Large intestine (tissue), 12 donors: ENCODE results near the gene PPFIA4. TPM values are rescaled to one million over a fixed set of nuclear protein-coding genes. Genes with fewer than 3 reads are reported as not detected.
A peak's percentile ranks its signal among the peaks of the same experiment; 100 is the strongest.
"Not testable (repeated sequence)": the region's sequence is repeated elsewhere in the genome, so short reads cannot be mapped to it uniquely, and the experiment has no call there.

Experiments
- DNase-seq, 2 donors: peaks; one replicate each; pipeline versions ENCODE4 v3.0.0 to v3.0.0-alpha.2; 2013
- H3K27ac ChIP-seq: one replicate; pipeline ENCODE4 v1.5.1; 2013; ENCODE audit warnings: low read length
- H3K27me3 ChIP-seq: 2 replicates; pipeline ENCODE4 v1.6.1; 2013; ENCODE audit warnings: low read length; ENCODE audit not compliant: control insufficient read depth, insufficient read depth
- H3K36me3 ChIP-seq: 2 replicates; pipeline ENCODE4 v1.6.1; 2013; ENCODE audit warnings: low read length; ENCODE audit not compliant: control insufficient read depth, insufficient read depth
- H3K4me1 ChIP-seq: one replicate; pipeline ENCODE4 v1.6.1; 2013; ENCODE audit warnings: low read length; ENCODE audit not compliant: control insufficient read depth, insufficient read depth
- H3K4me3 ChIP-seq: one replicate; pipeline ENCODE4 v1.5.1; 2013; ENCODE audit warnings: low read length
- H3K9me3 ChIP-seq: one replicate; pipeline ENCODE4 v1.6.1; 2013; ENCODE audit warnings: mild to moderate bottlenecking, low read depth, low read length, moderate library complexity; ENCODE audit not compliant: control insufficient read depth
- WGBS: methylation state at CpG from one replicate; pipeline ENCODE4 v1.1.5; 2013; ENCODE audit warnings: low lambda C conversion rate; ENCODE audit not compliant: insufficient coverage; 5-methylcytosine and 5-hydroxymethylcytosine counted together
- long read RNA-seq, 11 donors: transcript quantifications; one replicate each; lab custom pipeline, GENCODE V29; 2026
- polyA plus RNA-seq: library from polyadenylated mRNA; unstranded; fragments of 120-200 nt; gene quantifications from one replicate; pipeline ENCODE4 v1.2.1, GENCODE V29; 2013

The PPFIA4 gene
- 4.1 TPM for polyA plus RNA-seq
- long read RNA-seq, donor 1, result 0 reads
- long read RNA-seq, donor 2, result 0 reads
- long read RNA-seq, donor 3, result 0 reads
- long read RNA-seq, donor 4, result 0 reads
- long read RNA-seq, donor 5, partial matches to known transcripts, result 0 of 1 reads
- long read RNA-seq, donor 5, other reads (novel, unspliced or antisense), result 0 of 1 reads
- long read RNA-seq, donor 6, result 0 reads
- long read RNA-seq, donor 7, result 0 reads
- long read RNA-seq, donor 8, result 0 reads
- long read RNA-seq, donor 9, full-length matches to known transcripts, result 1 of 1 reads
- long read RNA-seq, donor 9, partial matches to known transcripts, result 0 of 1 reads
- long read RNA-seq, donor 9, other reads (novel, unspliced or antisense), result 0 of 1 reads
- long read RNA-seq, donor 10, result 0 reads
- long read RNA-seq, donor 11, result 0 reads

DNA sequence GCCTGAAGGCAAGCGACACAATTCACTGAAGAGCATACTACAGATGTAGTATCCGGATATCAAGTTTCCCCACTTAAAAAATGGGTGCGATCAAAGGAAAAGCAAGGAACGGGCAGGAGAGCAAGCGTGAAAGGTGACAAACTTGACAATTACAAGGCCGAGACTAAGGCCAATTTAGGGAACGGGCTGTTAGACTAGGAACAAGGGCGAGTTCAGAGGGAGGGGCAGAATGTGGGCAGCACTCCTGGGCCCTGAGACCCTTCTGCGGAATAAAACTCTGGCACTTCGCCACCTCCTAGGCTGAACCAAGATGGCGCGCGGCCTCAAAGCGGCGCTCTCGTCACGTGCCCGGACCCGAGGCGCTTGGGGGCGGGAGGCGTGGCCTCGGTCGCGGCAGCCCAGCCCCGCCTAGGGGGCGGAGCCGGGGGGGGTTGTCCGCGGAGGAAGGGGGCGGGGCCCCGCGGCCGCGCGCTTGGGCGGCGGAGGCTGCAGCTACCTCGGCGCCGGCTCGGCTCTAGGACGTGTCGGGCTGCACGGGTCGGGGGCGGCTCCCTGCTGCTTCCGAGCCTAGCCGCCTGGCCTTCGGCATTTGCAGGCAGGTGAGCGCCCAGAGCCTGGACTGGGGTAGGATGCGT is at the start of gene PPFIA4:
Gene PPFIA4, plus strand, starts transcription at position 461 of the 635 bp plus-strand sequence. CDS start 12,518 bp downstream, outside the sequence.
- Histone ChIP-seq H3K4me3 (peak within 1 kb of the TSS; percentile 58), H3K36me3 (peaks cover 24% of the 10 kb centered on the region), H3K4me1 (peaks cover 9% of the 10 kb centered on the region), H3K9me3 (no peaks in the 10 kb centered on the region), H3K27ac (no peak within 1 kb of the TSS), H3K27me3 (peaks cover 27% of the 10 kb centered on the region)
- WGBS, result 70% methylated on average over 5 of the region's 52 CpGs
- peak; percentile 81 to 84 for DNase-seq

DNA sequence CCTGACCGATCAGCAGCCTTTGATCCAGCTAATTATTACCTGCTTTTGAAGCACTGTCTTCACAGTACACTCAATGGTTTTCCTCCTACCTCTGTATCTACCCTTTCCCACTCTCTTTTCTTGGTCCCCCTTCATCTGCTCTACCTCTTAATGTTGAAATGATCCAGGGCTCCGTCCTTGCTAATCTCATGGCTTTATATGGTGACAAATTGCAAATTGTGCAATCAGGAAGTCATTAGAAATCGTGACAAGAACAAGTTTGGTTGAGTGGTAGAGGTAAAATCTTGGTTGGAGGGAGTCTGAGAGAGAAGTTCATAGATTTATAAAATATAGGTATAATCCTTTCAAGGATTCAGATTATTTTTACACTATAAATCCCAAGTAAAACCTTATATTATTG is 49.7 kb upstream of the PPFIA4 start:
- Histone ChIP-seq H3K4me1 (no peaks in the 10 kb centered on the region), H3K9me3 (no peaks in the 10 kb centered on the region), H3K27ac (no peak overlapping the region), H3K4me3 (no peak overlapping the region), H3K36me3 (no peaks in the 10 kb centered on the region), H3K27me3 (peaks cover 16% of the 10 kb centered on the region)
- no peak for DNase-seq
- 54% methylated on average over 2 of the region's 3 CpGs for WGBS

DNA sequence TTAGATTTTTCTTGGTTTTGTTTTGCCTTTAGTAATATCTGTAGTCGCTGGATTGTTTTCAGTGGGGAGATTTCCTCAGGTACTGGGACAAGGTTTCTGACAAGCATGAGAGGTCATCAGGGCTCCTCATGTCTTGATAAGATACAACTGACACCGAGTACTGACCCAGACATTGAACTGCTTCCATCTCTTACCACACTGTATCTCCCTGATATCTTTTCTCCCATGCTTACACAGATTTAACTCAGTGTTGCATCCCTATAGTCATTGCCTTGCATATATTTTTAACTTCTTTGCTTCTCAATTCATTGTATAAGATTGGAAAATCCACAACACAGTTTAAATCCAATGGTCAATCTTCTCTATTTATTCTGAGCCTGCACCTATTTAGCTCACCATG is 46.8 kb upstream of the PPFIA4 start:
- H3K27me3 ChIP-seq, result peaks cover 15% of the 10 kb centered on the region
- no CpG with 5 or more reads among the region's 2 CpGs for WGBS
- no peaks in the 10 kb centered on the region for H3K36me3 ChIP-seq
- no peak overlapping the region for H3K4me3 ChIP-seq
- no peak overlapping the region for H3K27ac ChIP-seq
- H3K9me3 ChIP-seq, result no peaks in the 10 kb centered on the region
- no peaks in the 10 kb centered on the region for H3K4me1 ChIP-seq
- DNase-seq, result no peak

DNA sequence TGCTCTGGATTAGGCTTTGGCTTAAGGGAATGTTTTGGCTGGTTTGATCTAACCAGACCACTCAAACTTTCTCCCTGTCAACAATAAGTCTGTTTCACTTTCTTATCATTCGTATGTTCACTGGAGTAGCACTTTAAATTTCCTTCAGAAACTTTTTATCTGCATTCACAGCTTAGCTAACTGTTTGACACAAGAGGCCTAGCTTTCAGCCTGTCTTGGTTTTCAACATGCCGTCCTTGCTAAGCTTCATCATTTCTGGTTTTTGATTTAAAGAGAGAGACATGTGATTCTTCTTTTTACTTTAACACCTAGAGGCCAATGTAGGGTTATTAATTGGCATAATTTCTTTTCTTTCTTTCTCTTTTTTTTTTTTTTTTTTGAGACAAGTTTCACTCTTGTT is 44.4 kb upstream of the PPFIA4 start:
- Histone ChIP-seq H3K4me3 (no peak overlapping the region), H3K27me3 (peaks cover 7% of the 10 kb centered on the region), H3K9me3 (no peaks in the 10 kb centered on the region), H3K36me3 (no peaks in the 10 kb centered on the region), H3K4me1 (no peaks in the 10 kb centered on the region), H3K27ac (no peak overlapping the region)
- no peak for DNase-seq
- WGBS, result 67% methylated on average over 1 of the region's 2 CpGs

DNA sequence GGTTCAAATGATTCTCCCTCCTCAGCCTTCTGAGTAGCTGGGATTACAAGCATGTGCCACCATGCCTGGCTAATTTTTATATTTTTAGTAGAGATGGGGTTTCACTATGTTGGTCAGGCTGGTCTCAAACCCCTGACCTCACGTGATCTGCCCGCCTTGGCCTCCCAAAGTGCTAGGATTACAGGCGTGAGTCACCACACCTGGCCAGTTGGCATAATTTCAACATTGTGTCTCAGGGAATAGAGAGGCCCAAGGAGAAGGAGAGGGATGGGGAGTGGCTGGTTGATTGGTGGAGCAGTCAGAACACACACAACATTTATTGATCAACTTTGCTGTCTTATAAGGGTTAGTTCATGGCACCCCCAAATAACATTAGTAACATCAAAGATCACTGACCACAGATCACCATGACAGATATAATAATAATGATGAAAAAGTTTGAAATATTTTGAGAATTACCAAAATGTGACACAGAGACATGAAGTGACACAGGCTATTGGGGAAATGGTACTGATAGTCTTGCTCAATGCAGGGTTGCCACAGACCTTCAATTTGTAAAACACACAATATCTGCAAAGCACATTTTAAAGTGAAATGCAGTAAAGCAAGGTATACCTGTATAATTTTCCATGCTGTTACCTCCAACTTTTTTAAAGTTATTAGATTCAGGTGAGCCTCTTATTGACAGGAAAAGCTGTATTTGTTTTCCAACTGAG is 43.4 kb upstream of the PPFIA4 start:
- Histone ChIP-seq H3K4me1 (no peaks in the 10 kb centered on the region), H3K27me3 (peaks cover 2% of the 10 kb centered on the region), H3K4me3 (no peak overlapping the region), H3K36me3 (no peaks in the 10 kb centered on the region), H3K27ac (no peak overlapping the region), H3K9me3 (no peaks in the 10 kb centered on the region)
- DNase-seq, result no peak
- no CpG with 5 or more reads among the region's 3 CpGs for WGBS

DNA sequence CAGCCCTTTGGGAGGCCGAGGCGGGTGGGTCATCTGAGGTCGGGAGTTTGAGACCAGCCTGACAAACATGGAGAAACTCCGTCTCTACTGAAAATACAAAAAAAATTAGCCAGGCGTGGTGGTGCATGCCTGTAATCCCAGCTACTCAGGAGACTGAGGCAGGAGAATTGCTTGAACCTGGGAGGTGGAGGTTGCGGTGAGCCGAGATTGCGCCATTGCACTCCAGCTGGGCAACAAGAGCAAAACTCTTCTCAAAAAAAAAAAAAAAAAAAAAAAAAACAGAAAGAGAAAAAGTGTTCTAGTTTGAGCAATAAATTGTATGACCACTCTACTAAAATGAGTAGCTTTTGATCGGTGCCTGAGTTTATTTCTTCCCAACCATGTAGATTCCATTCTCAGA is 40.2 kb upstream of the PPFIA4 start:
- DNase-seq, H3K27ac ChIP-seq, H3K36me3 ChIP-seq, H3K4me1 ChIP-seq, H3K4me3 ChIP-seq, H3K9me3 ChIP-seq, H3K27me3 ChIP-seq: not testable (repeated sequence)
- 100% methylated on average over 1 of the region's 9 CpGs for WGBS

DNA sequence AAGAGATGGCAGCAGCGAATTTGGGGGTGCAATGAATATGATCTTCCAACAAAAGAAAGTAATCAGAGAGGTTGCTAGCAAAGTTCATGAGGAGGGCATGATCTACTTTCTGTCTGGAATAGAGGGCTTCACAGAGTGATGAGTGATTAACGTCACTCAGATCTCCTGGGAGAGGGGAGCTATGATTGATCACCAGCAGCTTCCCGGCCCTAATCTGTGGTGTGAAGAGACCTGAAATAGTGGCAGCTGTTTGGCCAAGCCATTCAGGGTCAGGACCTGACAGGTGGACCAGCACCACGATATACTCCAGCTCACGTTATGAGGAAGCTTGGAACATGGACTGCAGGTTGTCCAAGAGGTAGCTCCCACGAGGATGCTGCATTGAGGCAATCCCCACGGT is 39.0 kb upstream of the PPFIA4 start:
- H3K4me3 ChIP-seq, result no peak overlapping the region
- no peak for DNase-seq
- H3K9me3 ChIP-seq, result no peaks in the 10 kb centered on the region
- H3K27ac ChIP-seq, result no peak overlapping the region
- no CpG with 5 or more reads among the region's 7 CpGs for WGBS
- peaks cover 12% of the 10 kb centered on the region for H3K27me3 ChIP-seq
- no peaks in the 10 kb centered on the region for H3K4me1 ChIP-seq
- H3K36me3 ChIP-seq, result no peaks in the 10 kb centered on the region

DNA sequence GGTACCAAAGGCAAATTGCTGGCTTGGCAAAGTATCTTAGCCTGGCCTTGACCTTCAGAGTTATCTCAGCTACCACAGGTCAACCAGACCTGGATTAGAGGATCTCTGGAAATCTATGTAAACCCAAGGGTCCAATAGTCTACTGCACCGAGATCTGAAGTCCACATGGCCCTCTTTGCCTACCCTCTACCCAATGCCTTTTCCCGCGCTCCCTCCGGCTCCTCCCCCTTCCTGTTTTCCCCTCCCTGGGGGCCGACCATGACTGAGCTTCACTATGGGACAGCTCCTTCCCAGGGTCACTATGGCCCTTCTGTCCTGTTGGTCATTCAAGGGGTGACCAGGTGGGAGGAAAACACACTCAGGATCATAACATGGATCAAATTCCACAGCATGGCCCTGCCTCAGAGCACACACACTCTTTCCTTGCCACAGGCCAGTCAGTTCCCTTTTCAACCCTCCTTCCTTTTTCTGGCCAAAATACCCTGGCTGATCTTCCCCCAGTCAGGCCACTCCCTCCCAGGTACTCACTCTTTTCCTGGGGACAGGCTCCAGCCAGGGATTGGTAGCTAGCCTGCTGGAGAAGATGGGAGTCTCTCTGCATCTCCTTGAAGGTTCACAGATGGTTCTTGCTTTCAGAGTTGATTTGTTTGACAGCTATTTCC is 38.2 kb upstream of the PPFIA4 start:
- Histone ChIP-seq H3K27me3 (peaks cover 12% of the 10 kb centered on the region), H3K4me1 (no peaks in the 10 kb centered on the region), H3K36me3 (no peaks in the 10 kb centered on the region), H3K27ac (no peak overlapping the region), H3K9me3 (no peaks in the 10 kb centered on the region), H3K4me3 (no peak overlapping the region)
- 50% methylated on average over 1 of the region's 5 CpGs for WGBS
- DNase-seq, result no peak

DNA sequence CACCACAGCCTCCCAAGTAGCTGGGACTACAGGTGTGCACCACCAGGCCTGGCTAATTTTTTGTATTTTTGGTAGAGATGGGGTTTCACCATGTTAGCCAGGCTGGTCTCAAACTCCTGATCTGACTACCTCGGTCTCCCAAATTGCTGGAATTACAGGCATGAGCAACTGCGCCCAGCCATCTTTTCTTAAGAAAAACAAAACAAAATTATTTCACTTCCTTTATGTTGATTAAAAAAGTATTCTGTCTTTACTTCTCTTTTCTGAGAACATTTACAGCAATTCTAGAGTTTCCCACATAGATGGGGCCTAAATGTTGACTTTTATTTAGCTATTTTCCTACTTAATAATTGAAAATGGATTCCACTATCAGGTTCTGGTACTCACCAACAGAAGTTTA is 36.4 kb upstream of the PPFIA4 start:
- DNase-seq, result no peak
- WGBS, result 100% methylated on average over 2 of the region's 2 CpGs

DNA sequence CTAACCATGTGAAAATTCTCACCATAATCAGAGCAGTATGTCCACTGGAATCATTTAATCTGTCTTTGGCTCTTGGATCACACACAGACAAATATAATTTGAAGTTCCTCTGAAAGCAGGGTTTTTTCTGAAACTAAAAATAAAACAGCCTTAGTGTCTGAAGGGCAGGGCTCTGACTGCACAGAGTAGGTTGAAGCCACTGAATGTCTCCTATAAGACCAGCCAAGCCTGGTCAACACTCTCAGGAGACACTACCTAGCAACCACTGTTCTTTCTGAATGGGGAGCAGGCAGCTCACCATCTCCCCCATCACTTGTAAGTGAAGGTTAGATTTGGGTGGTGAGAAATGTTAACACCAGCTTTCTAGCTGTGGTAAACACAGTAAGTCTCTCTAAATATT is 35.2 kb upstream of the PPFIA4 start:
- no peaks in the 10 kb centered on the region for H3K9me3 ChIP-seq
- no peaks in the 10 kb centered on the region for H3K36me3 ChIP-seq
- DNase-seq, result no peak
- H3K27ac ChIP-seq, result no peak overlapping the region
- no peak overlapping the region for H3K4me3 ChIP-seq
- H3K27me3 ChIP-seq, result peaks cover 17% of the 10 kb centered on the region
- H3K4me1 ChIP-seq, result no peaks in the 10 kb centered on the region

More for the DNA sequence above, 36.4 kb upstream of the PPFIA4 start:
- H3K27ac ChIP-seq, result no peak overlapping the region
- peaks cover 14% of the 10 kb centered on the region for H3K27me3 ChIP-seq
- no peaks in the 10 kb centered on the region for H3K9me3 ChIP-seq
- no peaks in the 10 kb centered on the region for H3K4me1 ChIP-seq
- no peaks in the 10 kb centered on the region for H3K36me3 ChIP-seq
- H3K4me3 ChIP-seq, result no peak overlapping the region
